Posterior cingulate gyrus (tissue), 11 donors: ENCODE results near the gene TRIM27.
A peak's percentile ranks its signal among the peaks of the same experiment; 100 is the strongest.
"Not testable (repeated sequence)": the region's sequence is repeated elsewhere in the genome, so short reads cannot be mapped to it uniquely, and the experiment has no call there.

ENCODE experiments used
- DNase-seq, 10 donors: peaks; one replicate each; pipeline versions ENCODE4 v3.0.0 to v3.0.0-alpha.2; 2020 to 2021; ENCODE audit warnings: mixed read lengths in 3 of 10
- intact Hi-C: fragments of 100-400 bp; cut with DNase I; formaldehyde crosslinking; loops from one replicate; pipeline ENCODE4 v1.15.1; 2023

TRIM27 gene

DNA sequence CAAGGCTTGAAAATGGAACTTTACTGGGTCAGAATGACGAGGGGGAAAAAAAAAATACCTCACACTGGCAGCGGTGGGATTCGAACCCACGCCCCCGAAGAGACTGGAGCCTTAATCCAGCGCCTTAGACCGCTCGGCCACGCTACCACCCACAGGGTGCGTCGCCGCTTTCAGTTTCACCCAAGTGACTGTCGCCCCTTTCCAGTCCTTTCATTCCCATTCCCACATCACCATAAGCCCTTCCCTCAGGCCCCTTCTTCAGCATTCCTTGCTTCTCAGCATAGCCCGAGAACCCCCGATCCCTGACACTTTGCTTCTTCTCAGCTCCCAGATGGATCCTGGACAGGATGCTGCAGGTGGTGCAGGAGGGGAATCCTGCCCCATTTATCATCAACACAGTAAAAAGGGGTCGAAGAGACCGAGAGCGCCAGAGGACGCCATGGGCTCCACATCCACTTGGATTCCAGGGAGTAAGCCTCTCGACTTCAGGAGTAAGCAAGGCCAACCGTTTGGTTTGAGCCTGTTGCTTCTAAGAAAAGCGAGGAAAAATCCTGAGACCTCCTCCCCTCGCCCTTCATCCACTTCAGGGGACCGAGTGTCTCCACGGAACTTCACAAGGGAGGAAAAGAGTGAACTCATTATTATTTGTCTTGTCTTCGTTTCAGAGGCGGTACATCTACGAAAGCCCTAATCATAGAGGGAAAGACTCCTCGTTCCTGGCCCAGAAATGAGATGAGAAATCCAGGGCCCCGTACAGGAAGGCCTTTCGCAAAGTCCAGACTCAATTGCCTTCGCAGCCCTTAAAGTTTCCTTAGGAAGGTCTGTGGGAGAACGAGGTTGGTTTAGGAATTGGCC, 20.0 kb upstream of the TRIM27 start:
- intact Hi-C loops, result loop anchor here (2.0 to 5.0 kb wide), 2 partner anchors 79 to 106 kb away; no protein-coding TSS in a partner anchor
- DNase-seq, result peak; percentile 64 to 97 (median 80)

DNA sequence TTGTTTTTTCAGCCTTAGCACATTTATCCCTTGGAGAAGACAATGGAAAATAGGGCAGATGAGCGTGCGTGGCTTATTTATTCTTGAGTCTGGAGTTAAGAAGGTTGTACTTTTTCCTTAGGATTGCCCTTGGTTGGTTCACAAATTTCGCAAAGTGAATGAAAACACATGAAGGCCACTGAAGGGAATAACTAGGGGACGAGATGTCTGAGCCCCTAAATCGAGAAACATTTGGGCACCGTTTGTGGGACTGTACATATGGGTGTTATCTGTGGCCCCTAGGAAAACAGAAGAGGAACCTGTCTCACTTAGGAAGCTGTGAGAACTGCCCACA, 19.4 kb upstream of the TRIM27 start:
- intact Hi-C loops, result loop anchor here (5.0 kb wide), 1 partner anchor 106 kb away; no protein-coding TSS in a partner anchor
- DNase-seq, result no peak

DNA sequence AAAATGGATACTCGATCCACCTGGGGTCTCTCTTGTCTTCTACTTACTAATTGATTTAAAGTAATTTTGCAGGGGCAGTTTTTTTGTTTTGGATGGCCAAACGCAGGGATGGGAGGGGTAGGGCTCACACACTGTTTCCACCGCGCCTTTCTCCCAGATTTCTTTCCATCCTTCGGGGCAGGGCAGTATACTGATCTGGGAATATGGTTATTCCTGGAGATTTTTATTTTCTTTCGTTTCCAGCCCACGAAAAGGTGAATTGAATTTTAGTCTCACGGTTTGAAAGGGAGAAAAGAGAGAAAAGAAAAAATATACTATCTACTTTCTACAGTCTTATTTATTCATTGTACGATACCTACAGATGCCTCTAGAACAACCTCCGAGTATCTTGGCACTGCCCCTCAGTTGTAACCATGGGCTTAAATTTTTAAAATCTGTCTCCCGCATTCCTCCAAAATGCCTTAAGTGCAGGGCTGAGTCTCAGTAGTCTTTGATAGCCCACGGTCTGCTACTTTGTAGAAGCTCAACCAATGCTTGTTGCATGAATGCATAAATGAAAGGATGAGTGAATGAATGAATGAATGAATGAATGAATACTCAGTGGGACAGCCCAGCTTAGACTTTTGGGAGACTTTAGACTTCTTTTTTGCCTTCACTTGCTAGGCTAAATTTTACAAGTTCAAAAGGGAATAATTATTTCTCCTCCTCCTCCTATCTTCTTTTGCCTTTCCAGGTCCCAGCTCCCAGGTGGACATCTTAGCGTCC, 18.1 kb upstream of the TRIM27 start:
- peak in 2 of 10 donors; percentile 63 to 65 for DNase-seq
- intact Hi-C loops, result loop anchor here (1.0 to 5.0 kb wide), 3 partner anchors 39 to 105 kb away; no protein-coding TSS in a partner anchor

GRCh38 chr6:28940858-28941683, 17.3 kb upstream of the TRIM27 start:
- intact Hi-C loops, result loop anchor here (1.0 to 5.0 kb wide), 3 partner anchors 40 to 104 kb away; no protein-coding TSS in a partner anchor
- peak in 8 of 10 donors; percentile 47 to 91 (median 67) for DNase-seq

GRCh38 chr6:28940294-28940857, 16.6 kb upstream of the TRIM27 start:
- peak in 6 of 10 donors; percentile 15 to 75 (median 18) for DNase-seq
- intact Hi-C loops, result loop anchor here (2.0 to 5.0 kb wide), 2 partner anchors 40 to 103 kb away; no protein-coding TSS in a partner anchor

- intact Hi-C loops, result no loop called here
Measured at GRCh38 chr6:28933069-28933468, 9.3 kb upstream of the TRIM27 start.

DNA sequence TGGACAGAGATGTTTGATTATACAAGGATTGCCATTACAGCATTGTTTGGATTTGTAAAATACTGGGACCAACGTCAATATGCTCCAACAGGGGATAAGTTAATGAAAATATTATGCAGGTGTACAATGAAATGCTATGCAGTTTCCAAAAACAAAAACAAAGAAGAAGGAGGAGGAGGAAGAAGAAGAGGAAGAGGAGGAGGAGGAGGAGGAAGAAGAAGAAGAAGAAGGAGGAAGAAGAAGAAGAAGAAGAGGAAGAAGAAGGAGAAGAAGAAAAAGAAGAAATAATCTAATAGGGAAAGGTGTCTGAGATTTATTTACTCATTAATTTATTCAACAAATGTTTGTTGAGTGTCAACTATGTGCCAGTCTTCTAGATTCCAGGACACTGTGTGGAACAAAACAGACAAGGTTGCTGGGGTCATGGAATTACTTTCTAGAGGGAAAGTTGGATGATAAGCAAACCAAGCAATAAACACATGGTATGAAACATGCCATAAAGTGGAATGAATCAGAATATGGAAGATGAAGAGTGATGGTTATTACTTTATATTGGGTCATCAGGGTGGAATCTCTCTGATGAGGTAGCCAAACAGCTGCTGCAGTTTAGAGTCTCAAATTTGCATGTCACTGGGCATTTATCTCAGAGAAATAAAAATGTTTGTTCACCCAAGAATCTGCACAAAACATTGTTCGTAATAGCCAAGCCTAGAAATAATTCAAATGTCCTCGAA, 6.3 kb upstream of the TRIM27 start:
- no peak for DNase-seq
- intact Hi-C loops, result no loop called here

More at GRCh38 chr6:28933069-28933468, 9.3 kb upstream of the TRIM27 start:
- peak in 1 of 10 donors; percentile 47 for DNase-seq

DNA sequence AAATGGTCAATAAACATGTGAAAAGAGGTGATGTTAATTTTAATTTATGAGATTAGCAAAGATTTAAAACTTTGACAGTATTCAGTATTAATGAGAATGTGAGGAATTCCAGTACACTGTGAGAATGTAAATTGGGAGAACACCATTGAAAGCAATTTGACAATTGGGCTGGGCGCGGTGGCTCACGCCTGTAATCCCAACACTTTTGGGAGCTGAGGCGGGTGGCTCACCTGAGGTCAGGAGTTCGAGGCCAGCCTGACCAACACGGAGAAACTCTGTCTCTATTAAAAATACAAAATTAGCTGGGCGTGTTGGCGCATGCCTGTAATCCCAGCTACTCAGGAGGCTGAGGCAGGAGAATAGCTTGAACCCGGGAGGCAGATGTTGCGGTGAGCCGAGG, 5.6 kb upstream of the TRIM27 start:
- DNase-seq, intact Hi-C loops: not testable (repeated sequence)

DNA sequence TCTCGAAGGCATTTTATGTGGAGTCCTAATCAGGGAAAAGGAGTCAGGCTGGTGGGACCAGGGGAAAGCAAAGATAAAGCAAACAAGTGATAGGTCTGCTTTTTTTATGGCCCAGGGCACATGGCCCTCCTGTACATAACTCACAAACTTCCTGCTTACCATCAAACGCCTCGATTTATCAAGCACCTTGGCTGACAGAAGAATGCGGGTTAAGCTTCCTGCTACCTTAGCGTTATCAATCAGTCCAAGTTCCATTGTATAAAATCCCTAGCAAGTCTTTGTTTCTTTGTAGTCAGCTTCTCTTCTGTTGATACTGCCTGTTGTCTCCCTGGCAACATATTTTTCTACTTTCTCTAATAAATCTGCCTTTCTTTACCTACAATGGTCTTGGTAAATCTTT, 4.1 kb upstream of the TRIM27 start:
- intact Hi-C loops, result no loop called here
- no peak for DNase-seq

DNA sequence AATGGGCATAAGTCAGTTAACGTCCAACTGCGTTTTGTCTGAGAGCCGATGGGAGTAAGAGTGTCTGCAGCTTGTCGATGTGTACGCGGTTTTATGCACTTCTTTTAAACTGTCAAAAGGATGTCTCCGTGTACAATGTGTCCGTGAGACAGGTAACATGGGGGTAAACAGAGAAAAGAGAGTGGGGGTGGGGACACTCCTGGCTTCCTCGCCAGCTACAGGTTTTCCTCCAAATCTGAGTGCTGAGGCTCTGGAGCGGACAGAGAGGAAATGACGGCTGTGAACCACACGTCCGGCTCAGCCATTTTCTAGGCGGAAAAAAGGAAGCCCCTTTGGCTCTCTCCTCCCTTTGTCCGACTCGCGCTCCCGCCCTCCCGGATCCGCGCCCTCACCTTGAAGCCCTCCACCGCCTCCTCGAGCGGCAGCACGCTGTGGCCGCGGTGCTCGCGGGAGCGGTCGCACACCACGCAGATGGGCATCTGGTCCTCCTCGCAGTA, 916 bp downstream of the TRIM27 start:
- DNase-seq, result peak in 6 of 10 donors; percentile 31 to 85 (median 38)

DNA sequence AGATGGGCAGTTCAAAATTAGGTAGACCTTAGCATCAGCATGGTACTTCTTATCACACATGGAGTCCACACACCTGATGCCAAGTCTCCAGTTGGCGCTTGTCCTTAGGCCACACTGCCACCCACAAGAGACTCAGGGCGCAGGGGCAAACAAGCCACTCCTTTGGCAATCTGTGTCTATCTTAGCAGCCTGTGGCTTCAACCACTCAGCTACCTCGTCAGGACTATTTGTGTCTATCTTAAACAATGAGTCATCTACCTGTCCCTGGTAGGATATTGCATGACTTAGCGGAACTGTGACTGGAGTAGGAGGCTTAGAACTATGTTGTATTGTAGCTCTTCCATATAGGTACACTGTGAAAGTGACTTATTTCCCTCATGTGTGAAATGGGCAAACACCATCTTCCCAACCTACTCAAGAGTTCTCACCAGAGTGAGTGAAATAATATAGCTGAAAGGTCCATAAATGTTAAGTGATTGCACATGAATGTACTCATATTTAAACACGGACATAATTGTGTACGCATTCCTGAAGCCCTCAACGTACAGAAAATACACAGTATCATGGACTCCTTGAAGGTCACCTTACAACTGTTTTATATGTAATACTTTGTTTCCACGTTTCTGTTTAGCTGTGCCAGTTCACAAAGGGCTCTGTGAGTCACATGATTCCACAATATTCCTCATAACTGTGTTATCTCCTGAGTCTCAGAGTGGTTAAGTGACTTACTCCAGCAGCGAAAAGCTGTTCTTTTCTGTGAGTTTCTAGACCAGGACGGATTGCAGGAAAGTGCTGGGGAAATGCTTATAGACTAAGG, 1.6 kb downstream of the TRIM27 start:
- intact Hi-C loops, result no loop called here

More for the DNA sequence above, 916 bp downstream of the TRIM27 start:
- intact Hi-C loops, result no loop called here

GRCh38 chr6:28920281-28920680, 3.5 kb downstream of the TRIM27 start:
- intact Hi-C loops, result no loop called here
- no peak for DNase-seq

More for the DNA sequence above, 1.6 kb downstream of the TRIM27 start:
- DNase-seq, result no peak

DNA sequence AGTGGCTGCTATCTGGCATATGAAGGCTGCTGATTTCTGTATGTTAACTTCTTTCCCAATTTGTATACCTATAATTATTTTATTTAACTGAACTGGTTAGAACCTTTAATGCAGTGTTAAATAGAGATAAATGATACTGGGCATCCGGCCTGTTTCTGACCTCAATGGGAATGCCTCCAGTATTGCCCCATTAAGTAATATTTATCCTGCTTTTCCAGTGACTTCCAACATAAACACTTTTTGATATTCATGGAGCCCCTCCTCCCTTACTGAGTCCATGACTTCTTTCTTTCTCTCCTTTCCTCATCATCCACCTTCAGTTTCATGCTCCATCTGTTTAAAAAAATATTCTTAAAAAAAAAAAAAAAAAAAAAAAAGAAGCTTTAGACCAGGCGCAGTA, 8.8 kb downstream of the TRIM27 start:
- no peak for DNase-seq
- intact Hi-C loops, result no loop called here

DNA sequence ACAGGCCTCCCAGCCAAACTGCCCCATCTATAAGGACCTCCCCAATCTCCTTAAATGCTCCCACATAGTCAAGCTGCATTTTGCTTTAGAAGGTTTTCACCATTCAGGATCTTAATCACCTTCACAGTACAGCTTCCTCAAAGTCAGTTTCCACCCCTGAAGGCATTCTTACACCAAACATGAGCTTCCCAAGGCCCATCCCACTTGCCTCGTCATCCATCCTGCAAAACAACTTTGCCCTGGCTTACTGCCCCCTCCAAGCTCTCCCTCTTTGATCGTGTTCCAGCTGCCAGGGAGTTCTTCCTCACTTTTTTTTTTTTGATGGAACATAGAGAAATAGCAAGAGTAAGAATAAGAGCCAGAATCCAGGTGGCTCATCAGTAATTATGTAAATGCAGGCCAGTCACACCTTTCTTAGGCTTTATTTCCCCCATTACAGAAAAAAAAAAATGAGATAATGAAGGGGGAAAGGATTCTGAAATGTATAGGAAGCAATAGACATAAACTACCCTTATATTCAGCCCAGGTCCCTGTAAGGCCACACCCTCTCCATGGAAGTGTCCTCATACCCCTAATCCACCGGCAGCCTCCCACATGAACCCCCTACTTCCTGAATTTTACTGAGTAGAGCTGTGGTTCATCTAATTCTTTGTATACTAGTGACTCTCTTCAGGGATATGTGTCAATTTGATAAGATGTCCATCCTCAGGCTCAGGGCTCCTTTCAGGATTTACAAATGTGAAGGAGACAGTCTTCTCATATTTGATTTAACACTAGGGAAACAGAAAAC, 12.7 kb downstream of the TRIM27 start:
- intact Hi-C loops, result no loop called here
- DNase-seq, result no peak

DNA sequence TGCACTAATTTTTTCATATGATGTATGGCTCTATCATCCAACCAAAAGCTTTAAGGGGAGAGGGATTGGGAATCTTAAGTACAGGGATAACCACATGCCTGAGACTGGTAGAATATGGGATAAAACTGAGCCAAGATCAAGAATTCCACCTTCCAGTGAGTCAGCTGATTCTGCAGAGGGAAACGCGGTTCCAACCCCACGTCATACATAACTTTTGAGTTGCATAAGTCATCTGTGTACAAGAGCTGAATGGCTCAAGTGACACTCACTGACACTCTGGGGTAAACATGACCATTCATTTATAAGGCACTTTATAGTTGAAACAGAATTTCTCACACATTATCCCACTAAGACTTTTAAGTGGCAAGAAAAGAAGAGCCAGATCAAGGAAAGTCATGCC, 16.4 kb downstream of the TRIM27 start:
- no peak for DNase-seq
- intact Hi-C loops, result no loop called here

DNA sequence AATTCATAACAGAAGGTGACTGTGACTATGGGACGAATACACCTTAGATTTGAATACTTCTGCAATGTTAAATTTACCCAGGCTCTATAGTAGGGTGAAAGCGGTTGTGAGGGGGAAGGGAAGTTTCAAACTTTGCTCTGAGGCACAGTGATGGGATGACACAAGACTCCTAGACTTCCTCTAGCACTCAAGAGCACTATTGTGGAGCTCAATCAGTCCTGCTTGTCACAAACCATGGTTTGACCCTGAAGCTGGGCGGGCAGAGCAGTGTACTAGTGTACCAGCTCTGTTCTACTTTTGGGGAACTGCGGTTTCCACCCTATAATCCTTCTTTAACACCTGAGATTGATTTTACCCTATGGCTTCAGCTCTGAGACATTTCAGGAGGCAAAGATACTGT, 17.1 kb downstream of the TRIM27 start:
- intact Hi-C loops, result no loop called here
- no peak for DNase-seq

DNA sequence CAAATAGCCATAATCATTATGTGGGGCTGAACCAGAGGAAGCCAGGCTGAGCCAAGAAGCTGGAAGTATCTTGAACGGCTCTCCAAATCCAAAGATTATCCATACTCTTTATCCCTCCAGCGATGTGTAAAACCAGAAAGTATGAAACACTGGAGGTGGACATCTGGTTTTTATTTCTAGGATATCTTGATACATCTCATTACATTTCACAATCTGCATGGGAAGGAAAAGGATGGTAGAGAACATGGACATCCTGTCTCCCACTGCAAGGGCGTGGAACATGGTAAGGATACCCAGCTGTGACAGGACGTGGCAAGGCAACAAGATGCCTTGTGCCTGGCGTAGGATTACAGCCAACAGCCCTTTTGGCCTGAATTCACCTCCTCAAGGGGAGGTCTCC, 20.1 kb downstream of the TRIM27 start:
- intact Hi-C loops, result no loop called here
- DNase-seq, result no peak

- no peak for DNase-seq
- intact Hi-C loops, result no loop called here
Measured at GRCh38 chr6:28901831-28902230, 22.0 kb downstream of the TRIM27 start.
